ENCODE results near the gene COG5. TPM values are rescaled to one million over a fixed set of nuclear protein-coding genes. Genes with fewer than 3 reads are reported as not detected.
A peak's percentile ranks its signal among the peaks of the same experiment; 100 is the strongest.

Gene COG5
- total and polyA plus RNA-seq, 10 of the 15 experiments (the other 5 are each of a cell fraction or from before 2014, with no cell fraction given): 5.5 to 27.9 (median 15.6) TPM

- peaks cover 27% of the 10 kb centered on the region for H3K79me2 ChIP-seq (ENCODE audit: control insufficient read depth, insufficient read depth, low read length)
- BruUV-seq (replicated peaks): no TSS peak
- ChIA-PET POLR2A (interaction anchor here (0.5 to 3.0 kb wide), 16 partner anchors 13 to 967 kb away, joined by 3 to 20 read pairs (median 3); partner anchors contain the start of gene CBLL1), SMC1A (ENCODE audit: uncharacterized antibody, unreplicated experiment) (interaction anchor here (0.6 to 6.8 kb wide), 18 partner anchors 9 to 917 kb away, joined by 3 to 51 read pairs (median 3); no protein-coding TSS in a partner anchor), RAD21 (ENCODE audit: unreplicated experiment) (interaction anchor here (0.6 to 2.4 kb wide), 22 partner anchors 9 to 1475 kb away, joined by 3 to 11 read pairs (median 3); partner anchors contain the start of genes CBLL1 and NAMPT), CTCF (interaction anchor here (0.6 to 3.5 kb wide), 18 partner anchors 13 to 617 kb away, joined by 3 to 16 read pairs (median 3); no protein-coding TSS in a partner anchor)
- no peaks in the 10 kb centered on the region for H3K9me3 ChIP-seq (replicated peaks; ENCODE audit: control insufficient read depth, insufficient read depth, low read length)
- H3K4me2 ChIP-seq (ENCODE audit: control insufficient read depth, insufficient read depth): peak within 1 kb of the TSS; percentile 99
- intact Hi-C loops (cut with micrococcal nuclease; ENCODE audit: unreplicated experiment) (no loop called here), in situ Hi-C loops (cut with MboI) (no loop called here)
- peaks cover 17% of the 10 kb centered on the region for H3K4me1 ChIP-seq (ENCODE audit: control insufficient read depth, insufficient read depth, low read length)
- peak within 1 kb of the TSS; percentile 90 for H3K27ac ChIP-seq (ENCODE audit: control insufficient read depth, insufficient read depth)
- H3K36me3 ChIP-seq (ENCODE audit: control insufficient read depth in 2 of 2, insufficient read depth in 2 of 2, low read length in 1 of 2): no peaks in the 10 kb centered on the region
- H3K4me3 ChIP-seq: peak within 1 kb of the TSS; percentile 86
- under 1% methylated on average over 44 of the region's 44 CpGs for WGBS (ENCODE audit: insufficient coverage, insufficient replicate concordance, low lambda C conversion rate, missing lambda C conversion rate)
- DNase-seq (ENCODE audit: low read depth, low spot score): peak; percentile 100
- peak; percentile 98 for FAIRE-seq
- peak; percentile 90 for ATAC-seq
- no peaks in the 10 kb centered on the region for H3K27me3 ChIP-seq (replicated peaks in 1 of 2; ENCODE audit: control insufficient read depth in 2 of 2, insufficient read depth in 2 of 2, low read length in 1 of 2)
- H3K9ac ChIP-seq (ENCODE audit: control insufficient read depth, insufficient read depth, low read length): peak within 1 kb of the TSS; percentile 85
- H2AFZ ChIP-seq (ENCODE audit: control insufficient read depth, low read depth, low read length): peak within 1 kb of the TSS; percentile 99
- H4K20me1 ChIP-seq (ENCODE audit: control insufficient read depth, insufficient read depth): no peaks in the 10 kb centered on the region
- TF ChIP-seq CUX1 (IDR thresholded peaks at IDR 0.05; ENCODE audit: insufficient replicate concordance, low read depth, low read length) (no peak), SRF (IDR thresholded peaks at IDR 0.05; ENCODE audit: low read depth in 2 of 2, low read length in 2 of 2) (0 out of 4 replicates have a peak, but pooled peaks of 1 of the 2 experiments have one; percentile 25), NBN (IDR thresholded peaks at IDR 0.05) (peak; percentile 78; the same call in 1 of the 2 replicates), YY1 (IDR thresholded peaks at IDR 0.05; ENCODE audit: low read depth, low read length) (peak; percentile 93), SP1 (IDR thresholded peaks at IDR 0.05; ENCODE audit: low read depth, low read length) (peak; percentile 100), PAX8 (IDR thresholded peaks at IDR 0.05) (no peak), CEBPB (IDR thresholded peaks at IDR 0.05; ENCODE audit: borderline replicate concordance in 1 of 2, low read depth in 2 of 2, low read length in 2 of 2) (no peak), SREBF2 (IDR thresholded peaks at IDR 0.05; ENCODE audit: low read length) (no peak), ATF7 (IDR thresholded peaks at IDR 0.05; ENCODE audit: low read depth) (peak; percentile 69; the same call in 1 of the 2 replicates), RAD51 (IDR thresholded peaks at IDR 0.05) (peak; percentile 89), YBX1 (IDR thresholded peaks at IDR 0.05) (no peak), ZNF24 (IDR thresholded peaks at IDR 0.05) (no peak), FOXM1 (IDR thresholded peaks at IDR 0.05; ENCODE audit: low read depth, low read length) (0 out of 2 replicates have a peak, but pooled peaks have one; percentile 36), BRCA1 (IDR thresholded peaks at IDR 0.05; ENCODE audit: low read depth, low read length) (no peak), BACH1 (IDR thresholded peaks at IDR 0.05; ENCODE audit: borderline replicate concordance) (peak; percentile 67; the same call in 1 of the 2 replicates), ZNF207 (IDR thresholded peaks at IDR 0.05; ENCODE audit: borderline replicate concordance) (no peak)
Measured at GRCh38 chr7:107168233-107169119, 395.2 kb downstream of the COG5 start, which contains the start of gene HBP1. Gene HBP1 (plus strand): TSS chr7:107169003. CDS start chr7:107179894, 10,891 bp downstream.
